GM13977 (cell line): Measurements from ENCODE around the gene RXRB.

ENCODE experiments used
- DNase-seq: peaks from one replicate; pipeline ENCODE4 v3.0.0; 2012; ENCODE audit warnings: low spot score
- in situ Hi-C: fragments of 300-500 bp; cut with MboI; formaldehyde crosslinking; loops from one replicate; pipeline ENCODE4 v1.12.0; 2022; ENCODE audit warnings: low sequenced_read_pairs, low pct_unique_long_range_greater_than_20kb, mixed read lengths, inconsistent platforms; ENCODE audit not compliant: unreplicated experiment
- TF ChIP-seq, protein P1 (sequence below): IDR thresholded peaks from 2 replicates; pipeline ENCODE4 v1.5.1; 2012; ENCODE audit warnings: mild to moderate bottlenecking, control low read depth; ENCODE audit not compliant: insufficient read depth; ENCODE audit errors: extremely low read depth, missing control alignments

RXRB gene

DNA sequence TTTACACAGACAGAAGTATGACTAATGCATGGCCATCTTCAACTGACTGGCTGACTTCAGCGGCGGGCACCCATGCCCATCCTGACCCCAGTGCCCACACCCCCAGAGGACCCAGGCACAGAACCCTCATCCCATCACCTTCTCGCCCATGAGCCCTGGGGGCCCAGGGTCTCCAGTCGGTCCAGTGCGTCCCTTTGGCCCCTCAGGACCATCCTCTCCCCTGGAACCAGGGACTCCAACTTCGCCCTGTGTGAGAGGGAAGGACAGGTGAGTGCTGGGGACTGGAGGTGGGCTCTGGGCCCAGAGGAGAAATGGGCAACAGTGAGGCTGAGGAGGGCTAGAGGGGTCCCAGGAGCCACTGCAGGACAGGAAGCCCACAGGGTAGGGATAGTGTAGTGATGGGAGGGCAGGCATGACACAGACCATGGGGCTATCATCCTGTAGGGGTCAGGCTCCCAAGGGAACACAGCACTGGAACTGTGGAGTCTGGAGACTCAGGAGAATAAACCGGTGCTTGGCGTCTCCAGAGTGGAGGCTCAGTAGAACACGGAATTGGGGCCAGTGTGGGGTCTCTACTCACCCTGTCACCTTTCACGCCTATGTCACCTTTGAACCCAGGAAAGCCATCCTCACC lies 24.9 kb downstream of the RXRB start:
- in situ Hi-C loops, result no loop called here
- no peak for DNase-seq
- TF ChIP-seq, protein P1, sequence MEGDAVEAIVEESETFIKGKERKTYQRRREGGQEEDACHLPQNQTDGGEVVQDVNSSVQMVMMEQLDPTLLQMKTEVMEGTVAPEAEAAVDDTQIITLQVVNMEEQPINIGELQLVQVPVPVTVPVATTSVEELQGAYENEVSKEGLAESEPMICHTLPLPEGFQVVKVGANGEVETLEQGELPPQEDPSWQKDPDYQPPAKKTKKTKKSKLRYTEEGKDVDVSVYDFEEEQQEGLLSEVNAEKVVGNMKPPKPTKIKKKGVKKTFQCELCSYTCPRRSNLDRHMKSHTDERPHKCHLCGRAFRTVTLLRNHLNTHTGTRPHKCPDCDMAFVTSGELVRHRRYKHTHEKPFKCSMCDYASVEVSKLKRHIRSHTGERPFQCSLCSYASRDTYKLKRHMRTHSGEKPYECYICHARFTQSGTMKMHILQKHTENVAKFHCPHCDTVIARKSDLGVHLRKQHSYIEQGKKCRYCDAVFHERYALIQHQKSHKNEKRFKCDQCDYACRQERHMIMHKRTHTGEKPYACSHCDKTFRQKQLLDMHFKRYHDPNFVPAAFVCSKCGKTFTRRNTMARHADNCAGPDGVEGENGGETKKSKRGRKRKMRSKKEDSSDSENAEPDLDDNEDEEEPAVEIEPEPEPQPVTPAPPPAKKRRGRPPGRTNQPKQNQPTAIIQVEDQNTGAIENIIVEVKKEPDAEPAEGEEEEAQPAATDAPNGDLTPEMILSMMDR, result no peak

DNA sequence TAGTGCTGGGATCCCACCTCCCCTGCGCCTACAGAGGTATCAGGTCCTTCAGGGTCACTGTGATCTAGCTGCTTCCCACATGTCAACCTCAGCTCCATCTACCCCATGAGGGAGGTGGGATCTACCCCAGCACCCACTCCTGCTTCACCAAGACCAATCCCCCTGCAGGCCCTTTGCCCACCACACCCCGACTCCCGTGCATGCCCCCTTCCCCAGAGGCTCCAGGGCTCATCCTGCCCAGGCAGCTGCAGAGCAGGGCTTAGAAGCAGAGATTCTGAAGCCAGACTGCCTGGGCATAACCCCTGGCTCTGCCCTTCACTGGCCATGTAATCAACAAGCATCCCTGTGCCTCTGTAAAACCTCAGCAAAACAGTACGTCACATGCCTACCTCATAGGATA lies 25.7 kb downstream of the RXRB start:
- TF ChIP-seq, protein P1, result no peak
- in situ Hi-C loops, result no loop called here
- DNase-seq, result no peak

DNA sequence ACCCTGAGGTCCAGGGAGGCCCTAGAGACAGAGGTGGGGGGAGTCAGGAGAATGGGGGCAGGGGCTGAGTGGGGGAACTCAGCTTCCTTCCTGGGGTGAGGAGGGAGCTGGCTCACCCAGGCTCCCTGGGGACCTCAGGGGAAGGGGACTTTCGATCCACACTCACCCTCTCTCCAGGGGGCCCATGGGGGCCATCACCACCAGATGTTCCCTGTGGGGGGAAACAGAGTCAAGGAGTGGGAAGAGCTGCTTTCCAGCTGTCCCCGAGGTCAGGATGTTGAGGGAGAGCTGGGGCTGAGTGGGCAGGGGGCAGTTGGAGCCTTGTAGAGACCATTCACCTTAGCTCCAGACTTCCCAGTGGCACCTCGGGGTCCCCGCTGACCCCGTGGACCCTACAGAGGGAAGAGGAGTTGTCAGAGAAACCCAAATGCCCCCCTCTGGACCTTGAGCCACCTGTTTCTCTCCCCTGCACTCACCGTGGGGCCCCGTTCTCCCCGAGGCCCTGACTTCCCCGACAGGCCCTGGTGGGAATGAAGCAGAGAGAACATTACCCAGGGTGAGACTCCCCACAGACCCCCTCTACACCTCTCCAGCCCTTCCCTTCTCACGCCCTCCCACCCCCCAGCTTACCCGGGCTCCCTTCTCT lies 26.8 kb downstream of the RXRB start:
- in situ Hi-C loops, result no loop called here
- no peak for DNase-seq
- TF ChIP-seq, protein P1, result no peak

DNA sequence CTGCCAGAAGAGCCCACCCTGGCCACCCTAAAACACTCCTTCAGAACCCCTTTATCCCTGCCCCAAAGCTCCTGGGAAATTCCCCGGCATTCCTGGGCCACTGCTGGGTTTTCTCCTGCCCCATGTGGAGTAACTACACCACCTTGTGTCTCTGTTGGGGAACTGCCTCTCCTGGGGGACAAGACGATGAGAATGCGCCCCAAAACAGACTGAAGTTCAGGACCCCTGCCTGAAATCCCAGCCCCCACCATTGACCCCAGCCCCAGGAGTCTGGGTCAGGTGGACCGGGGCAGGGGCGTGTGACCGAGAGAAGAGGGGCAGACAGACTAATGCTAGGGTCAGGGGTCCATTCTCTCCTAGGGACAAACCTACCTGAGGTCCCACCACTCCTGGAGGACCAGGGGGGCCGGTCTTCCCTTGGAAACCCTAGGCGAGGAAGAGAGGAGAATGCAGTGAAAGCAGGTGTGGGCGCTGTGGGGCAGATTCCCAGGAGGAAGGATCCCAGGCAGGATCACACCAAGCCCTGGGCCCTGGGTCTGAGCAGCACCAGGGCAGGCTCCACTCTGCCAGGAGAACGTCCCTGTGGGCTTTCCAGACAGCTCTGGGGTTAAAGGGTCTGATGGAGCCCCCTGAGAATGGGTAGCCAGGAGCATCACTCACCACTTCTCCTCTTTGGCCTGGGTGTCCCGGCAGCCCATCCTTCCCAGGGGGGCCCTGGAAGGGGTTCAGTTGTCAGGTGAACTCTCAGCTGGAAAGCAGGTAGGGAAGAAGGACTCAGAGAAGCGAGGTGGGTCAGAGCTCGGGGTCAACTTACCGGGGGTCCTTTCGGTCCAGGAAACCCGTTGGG lies 27.6 kb downstream of the RXRB start:
- TF ChIP-seq, protein P1, result peak; percentile 78
- peak; percentile 78 for DNase-seq
- in situ Hi-C loops, result no loop called here

DNA sequence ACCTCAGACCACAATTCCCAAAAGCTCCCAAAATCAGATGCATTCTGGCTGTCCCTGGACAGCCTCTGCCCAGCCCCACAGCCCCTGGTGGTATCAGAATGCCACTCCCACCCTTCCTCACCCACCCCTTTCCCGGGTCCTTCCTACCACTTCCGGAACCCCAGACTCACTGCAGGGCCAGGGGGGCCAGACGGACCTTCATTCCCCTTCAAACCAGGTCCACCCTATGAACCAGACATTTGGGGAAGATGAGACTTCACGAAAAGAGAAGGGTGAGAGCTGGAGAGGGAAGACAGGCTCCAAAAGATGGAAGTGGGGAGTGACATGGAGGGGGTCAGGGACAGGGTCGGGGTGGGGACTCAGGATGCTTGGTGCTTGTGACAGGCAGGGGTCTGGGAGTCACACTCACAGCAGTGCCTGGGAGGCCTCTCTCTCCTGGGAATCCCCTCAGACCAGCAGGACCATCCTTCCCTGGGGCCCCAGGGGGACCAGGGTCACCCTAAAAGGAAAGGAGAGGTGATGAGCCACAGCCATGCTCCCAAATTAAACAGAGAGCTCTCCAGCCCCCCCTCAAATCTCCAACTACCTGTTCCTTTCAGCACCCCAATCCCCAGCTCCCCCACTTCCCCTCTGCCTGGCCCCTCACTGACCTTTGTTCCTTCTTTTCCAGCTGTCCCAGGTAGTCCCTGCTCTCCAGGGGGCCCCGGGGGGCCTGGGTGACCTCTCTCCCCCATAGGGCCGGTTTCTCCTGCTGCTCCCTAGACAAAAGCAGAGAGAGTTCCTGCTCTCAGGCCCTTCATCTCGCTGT lies 28.4 kb downstream of the RXRB start:
- TF ChIP-seq, protein P1, result no peak
- no peak for DNase-seq
- in situ Hi-C loops, result no loop called here
